K562 (cell line): ENCODE measurements around the gene POGLUT2. TPM values are rescaled to one million over a fixed set of nuclear protein-coding genes. Genes with fewer than 3 reads are reported as not detected.

Experiments
- ARNT ChIP-seq, 2 experiments: fragments of 450-650 bp; IDR thresholded peaks; 2 replicates each; pipeline ENCODE4 v1.6.1; 2016; ENCODE audit warnings: mild to moderate bottlenecking in 1 of 2
- BRD4 ChIP-seq: fragments of 200-600 bp; sonication (generic); IDR thresholded peaks from 2 replicates; pipeline ENCODE4 v1.6.1; 2017; ENCODE audit warnings: inconsistent platforms
- DDX20 ChIP-seq: fragments of 450-650 bp; IDR thresholded peaks from 2 replicates; pipeline ENCODE4 v1.6.1; 2016; ENCODE audit warnings: missing genetic modification characterization, low read depth, mild to moderate bottlenecking, missing compliant biosample characterization, moderate library complexity
- E4F1 ChIP-seq: fragments of 250-450 bp; sonication (Bioruptor Pico); IDR thresholded peaks from 2 replicates; pipeline ENCODE4 v1.5.0; 2021; ENCODE audit warnings: mild to moderate bottlenecking, borderline replicate concordance
- HBP1 ChIP-seq: fragments of 450-650 bp; formaldehyde crosslinking; IDR thresholded peaks from 2 replicates; pipeline ENCODE4 v1.4.0; 2022; ENCODE audit warnings: missing genetic modification characterization
- KDM2B ChIP-seq: fragments of 250-450 bp; sonication (Bioruptor Pico); IDR thresholded peaks from 2 replicates; pipeline ENCODE4 v1.8.0; 2021; ENCODE audit warnings: mild to moderate bottlenecking, moderate library complexity
- SAP30 ChIP-seq: fragments of 200-600 bp; sonication (generic); IDR thresholded peaks from 2 replicates; pipeline ENCODE4 v1.6.1; 2012; ENCODE audit warnings: borderline replicate concordance, low read depth, mild to moderate bottlenecking, moderate library complexity, low read length, control low read depth, inconsistent platforms; ENCODE audit not compliant: insufficient read depth, poor library complexity, severe bottlenecking
- SMARCA5 ChIP-seq: fragments of 450-650 bp; IDR thresholded peaks from 2 replicates; pipeline ENCODE4 v1.6.1; 2016
- SRSF1 ChIP-seq: fragments of 200-400 bp; formaldehyde crosslinking; IDR thresholded peaks from 2 replicates; pipeline ENCODE4 v1.6.1; 2017; ENCODE audit warnings: mild to moderate bottlenecking, low read depth, low read length, moderate library complexity
- STAG1 ChIP-seq: sonication (generic); formaldehyde crosslinking; IDR thresholded peaks from 2 replicates; pipeline ENCODE4 v1.5.0; 2020; ENCODE audit warnings: missing genetic modification reagents, borderline replicate concordance
- TGIF2 ChIP-seq: sonication (generic); formaldehyde crosslinking; IDR thresholded peaks from 2 replicates; pipeline ENCODE4 v1.8.1; 2022; ENCODE audit warnings: mild to moderate bottlenecking, missing genetic modification reagents, moderate library complexity
- THRAP3 ChIP-seq: fragments of 450-650 bp; IDR thresholded peaks from 2 replicates; pipeline ENCODE4 v1.6.1; 2016; ENCODE audit warnings: mild to moderate bottlenecking, inconsistent platforms, borderline replicate concordance
- THRB ChIP-seq: fragments of 450-650 bp; formaldehyde crosslinking; conservative IDR thresholded peaks from 2 replicates; pipeline ENCODE4 v1.4.0; 2022; ENCODE audit warnings: mild to moderate bottlenecking, missing genetic modification characterization
- ZBTB8A ChIP-seq: fragments of 450-650 bp; IDR thresholded peaks from 2 replicates; pipeline ENCODE4 v1.6.1; 2018; ENCODE audit warnings: mild to moderate bottlenecking, moderate library complexity; ENCODE audit not compliant: partially characterized antibody
- ZBTB9 ChIP-seq: fragments of 450-650 bp; formaldehyde crosslinking; IDR thresholded peaks from 2 replicates; pipeline ENCODE4 v1.4.0; 2020; ENCODE audit warnings: mild to moderate bottlenecking, moderate library complexity
- ZFP91 ChIP-seq: sonication (generic); formaldehyde crosslinking; IDR thresholded peaks from 2 replicates; pipeline ENCODE4 v1.8.0; 2022; ENCODE audit warnings: mild to moderate bottlenecking, missing genetic modification reagents
- ZNF124 ChIP-seq: sonication (generic); formaldehyde crosslinking; IDR thresholded peaks from 2 replicates; pipeline ENCODE4 v1.8.1; 2022; ENCODE audit warnings: missing genetic modification reagents
- ZNF280B ChIP-seq: fragments of 250-450 bp; sonication (Bioruptor Pico); IDR thresholded peaks from 2 replicates; pipeline ENCODE4 v1.5.1; 2021; ENCODE audit warnings: mild to moderate bottlenecking
- polyA plus RNA-seq, 8 experiments: library from polyadenylated mRNA; depleted of rRNA in 4 of 8; stranded (reverse) in 5 of 8; unstranded in 3 of 8; fragments of >200 nt; fragmentation: Nextera tagmentation in 2 of 8; fragmentation: Illumina TruSeq in 1 of 8; extraction: Ambion mirVana in 2 of 8; extraction: Trizol in 1 of 8; gene quantifications; 2 replicates each; pipeline versions ENCODE4 v1.2.1 to v1.2.3, GENCODE V29; 2011 to 2014; ENCODE audit warnings: inconsistent platforms in 1 of 8, missing spikeins in 1 of 8
- total RNA-seq, 7 experiments: library from RNA; depleted of rRNA in 6 of 7; stranded (reverse); fragments of >200 nt in 6 of 7; fragmentation: Illumina TruSeq in 2 of 7; extraction: Trizol in 2 of 7; gene quantifications; 2 replicates each; pipeline versions ENCODE4 v1.2.1 to v1.2.3, GENCODE V29; 2011 to 2021; ENCODE audit warnings: low replicate concordance in 1 of 7

The POGLUT2 gene
- total and polyA plus RNA-seq, 9 of the 15 experiments (the other 6 are each of a cell fraction or from before 2014, with no cell fraction given), result 3.8 to 11.8 (median 10.8) TPM

GRCh38 chr13:102773441-102774213, 25.1 kb downstream of the POGLUT2 start, which contains the start of gene TEX30 (continued):
- TF ChIP-seq ZNF280B (CRISPR knock-in tag), result no peak
- TF ChIP-seq E4F1, result no peak
- TF ChIP-seq SMARCA5, result no peak
- no peak for TF ChIP-seq ZBTB9
- no peak for TF ChIP-seq BRD4
- TF ChIP-seq ARNT (IDR thresholded peaks at IDR 0.05), result no peak
- no peak for TF ChIP-seq ZBTB8A
- TF ChIP-seq DDX20 (tag), result no peak
- no peak for TF ChIP-seq ZFP91 (CRISPR knock-in tag)
- no peak for TF ChIP-seq SAP30
- TF ChIP-seq KDM2B (CRISPR knock-in tag), result no peak
- TF ChIP-seq SRSF1, result no peak
- no peak for TF ChIP-seq HBP1 (CRISPR knock-in tag)
- no peak for TF ChIP-seq STAG1
- no peak for TF ChIP-seq ZNF124
- TF ChIP-seq THRB (CRISPR knock-in tag), result no peak
- no peak for TF ChIP-seq TGIF2
- no peak for TF ChIP-seq THRAP3
